Measurements from ENCODE around the gene NFKBIZ. TPM values are rescaled to one million over a fixed set of nuclear protein-coding genes. Genes with fewer than 3 reads are reported as not detected.

NFKBIZ gene
- total RNA-seq, result 60.7 and 61.0 TPM in 2 replicates

GRCh38 chr3:101848754-101849713, at the start of gene NFKBIZ:
TSS of gene NFKBIZ (plus strand) at chr3:101849514. CDS start at chr3:101849629, 115 bp downstream.
- intact Hi-C loops (cut with micrococcal nuclease), result loop anchor here (1.0 to 5.0 kb wide), 3 partner anchors 22 to 1447 kb away; partner anchors contain the start of genes LNP1 and TOMM70

GRCh38 chr3:101801174-101801573, 48.1 kb upstream of the NFKBIZ start:
- intact Hi-C loops (cut with micrococcal nuclease), result loop anchor here (10.0 kb wide), 1 partner anchor 574 kb away; no protein-coding TSS in a partner anchor

GRCh38 chr3:101802179-101802578, 47.1 kb upstream of the NFKBIZ start:
- intact Hi-C loops (cut with micrococcal nuclease), result loop anchor here (2.0 to 10.0 kb wide), 2 partner anchors 573 to 735 kb away; no protein-coding TSS in a partner anchor

- intact Hi-C loops (cut with micrococcal nuclease), result loop anchor here (1.0 to 10.0 kb wide), 5 partner anchors 24 to 734 kb away; partner anchors contain the start of gene NXPE3
Observed at GRCh38 chr3:101803173-101803782, 46.0 kb upstream of the NFKBIZ start.

- intact Hi-C loops (cut with micrococcal nuclease), result loop anchor here (1.0 to 10.0 kb wide), 5 partner anchors 25 to 733 kb away; partner anchors contain the start of gene NXPE3
Observed at GRCh38 chr3:101803939-101804338, 45.4 kb upstream of the NFKBIZ start.

GRCh38 chr3:101806491-101806890, 42.8 kb upstream of the NFKBIZ start:
- intact Hi-C loops (cut with micrococcal nuclease), result loop anchor here (10.0 kb wide), 1 partner anchor 568 kb away; no protein-coding TSS in a partner anchor

GRCh38 chr3:101807888-101808287, 41.4 kb upstream of the NFKBIZ start:
- intact Hi-C loops (cut with micrococcal nuclease), result loop anchor here (2.0 to 10.0 kb wide), 2 partner anchors 181 to 567 kb away; no protein-coding TSS in a partner anchor

- intact Hi-C loops (cut with micrococcal nuclease), result loop anchor here (1.0 to 10.0 kb wide), 6 partner anchors 41 to 565 kb away; no protein-coding TSS in a partner anchor
Observed at GRCh38 chr3:101809178-101810021, 39.9 kb upstream of the NFKBIZ start.

GRCh38 chr3:101810022-101810418, 39.3 kb upstream of the NFKBIZ start:
- intact Hi-C loops (cut with micrococcal nuclease), result loop anchor here (5.0 kb wide), 1 partner anchor 282 kb away; no protein-coding TSS in a partner anchor

- intact Hi-C loops (cut with micrococcal nuclease), result loop anchor here (2.0 to 5.0 kb wide), 2 partner anchors 15 to 280 kb away; no protein-coding TSS in a partner anchor
Observed at GRCh38 chr3:101811875-101812274, 37.4 kb upstream of the NFKBIZ start.

GRCh38 chr3:101812895-101813294, 36.4 kb upstream of the NFKBIZ start:
- intact Hi-C loops (cut with micrococcal nuclease), result loop anchor here (1.0 to 5.0 kb wide), 5 partner anchors 14 to 416 kb away; partner anchors contain the start of gene NFKBIZ

GRCh38 chr3:101813817-101814440, 35.4 kb upstream of the NFKBIZ start:
- intact Hi-C loops (cut with micrococcal nuclease), result loop anchor here (1.0 to 5.0 kb wide), 5 partner anchors 13 to 415 kb away; partner anchors contain the start of gene NFKBIZ

GRCh38 chr3:101814835-101815234, 34.5 kb upstream of the NFKBIZ start:
- intact Hi-C loops (cut with micrococcal nuclease), result loop anchor here (5.0 kb wide), 1 partner anchor 277 kb away; no protein-coding TSS in a partner anchor

GRCh38 chr3:101816215-101817149, 32.8 kb upstream of the NFKBIZ start:
- intact Hi-C loops (cut with micrococcal nuclease), result no loop called here

GRCh38 chr3:101817992-101818391, 31.3 kb upstream of the NFKBIZ start:
- intact Hi-C loops (cut with micrococcal nuclease), result no loop called here

GRCh38 chr3:101819649-101820206, 29.6 kb upstream of the NFKBIZ start:
- intact Hi-C loops (cut with micrococcal nuclease), result no loop called here

- intact Hi-C loops (cut with micrococcal nuclease), result no loop called here
Observed at GRCh38 chr3:101821503-101821902, 27.8 kb upstream of the NFKBIZ start.

- intact Hi-C loops (cut with micrococcal nuclease), result no loop called here
Observed at GRCh38 chr3:101823525-101823924, 25.8 kb upstream of the NFKBIZ start.
